Measurements from ENCODE around the gene XPO6.

XPO6 gene

GRCh38 chr16:28110074-28110473 is 101.7 kb downstream of the XPO6 start:
- Histone ChIP-seq H3K4me1 (ENCODE audit: control insufficient read depth, insufficient read depth, low read length) (no peaks in the 10 kb centered on the region), H3K36me3 (ENCODE audit: control insufficient read depth in 2 of 2, insufficient read depth in 1 of 2, low read length in 2 of 2) (peaks cover 10 to 94% of the 10 kb centered on the region in 2 experiments), H3K9me3 (ENCODE audit: control insufficient read depth, insufficient read depth, low read depth, low read length) (no peaks in the 10 kb centered on the region), H3K4me3 (ENCODE audit: low read depth, low read length) (no peak overlapping the region), H3K27ac (ENCODE audit: extremely low read depth, low read depth, low read length) (no peak overlapping the region)
- ChIA-PET POLR2A (no interaction called here), CTCF (no interaction called here)
- TF ChIP-seq ZNF629 (tag by site-specific recombination; IDR thresholded peaks at IDR 0.05), result no peak
- TF ChIP-seq ZNF2 (tag by site-specific recombination; IDR thresholded peaks at IDR 0.05), result no peak
- TF ChIP-seq HIC1 (tag by site-specific recombination; IDR thresholded peaks at IDR 0.05), result no peak
- no peak for TF ChIP-seq HOXA7 (CRISPR knock-in tag; IDR thresholded peaks at IDR 0.05; ENCODE audit: borderline replicate concordance)
- TF ChIP-seq KLF8 (tag by site-specific recombination; IDR thresholded peaks at IDR 0.05), result no peak
- no peak for TF ChIP-seq PRDM10 (tag by site-specific recombination; IDR thresholded peaks at IDR 0.05)
- no peak for TF ChIP-seq KLF10 (tag by site-specific recombination; IDR thresholded peaks at IDR 0.05)
- TF ChIP-seq ZNF146 (tag by site-specific recombination; IDR thresholded peaks at IDR 0.05), result no peak
- no peak for TF ChIP-seq ZNF48 (tag by site-specific recombination; IDR thresholded peaks at IDR 0.05)
- TF ChIP-seq ZNF23 (tag by site-specific recombination; IDR thresholded peaks at IDR 0.05; ENCODE audit: borderline replicate concordance), result no peak
- no peak for TF ChIP-seq ZNF639 (tag by site-specific recombination; IDR thresholded peaks at IDR 0.05)
- no peak for TF ChIP-seq ZNF513 (tag by site-specific recombination; IDR thresholded peaks at IDR 0.05)
- no peak for TF ChIP-seq ZNF654 (tag by site-specific recombination; IDR thresholded peaks at IDR 0.05; ENCODE audit: low read depth)
- TF ChIP-seq HOXD13 (CRISPR knock-in tag; IDR thresholded peaks at IDR 0.05; ENCODE audit: borderline replicate concordance), result no peak
- no peak for TF ChIP-seq INSM2 (tag by site-specific recombination; IDR thresholded peaks at IDR 0.05)

All from HEK293 (cell line).